ENCODE data around the gene LRP8. TPM values are rescaled to one million over a fixed set of nuclear protein-coding genes. Genes with fewer than 3 reads are reported as not detected.

Gene LRP8
- total RNA-seq, 3 donors from 2014 or later = 1.6 to 14.7 (median 6.3) TPM

GRCh38 chr1:53280496-53280895, 47.4 kb downstream of the LRP8 start:
- Histone ChIP-seq H3K27ac (no peak overlapping the region), H3K4me3 (no peak overlapping the region), H3K36me3 (no peaks in the 10 kb centered on the region), H3K27me3 (no peaks in the 10 kb centered on the region), H3K9me3 (no peaks in the 10 kb centered on the region), H3K4me1 (no peaks in the 10 kb centered on the region)
- intact Hi-C loops (cut with DNase I; ENCODE audit: low total_unique reads) = no loop called here
- DNase-seq (ENCODE audit: low spot score in 2 of 2) = no peak
- TF ChIP-seq POLR2AphosphoS5 (IDR thresholded peaks at IDR 0.05) (no peak), POLR2A (IDR thresholded peaks at IDR 0.05) (no peak), CTCF (IDR thresholded peaks at IDR 0.05) (no peak)

GRCh38 chr1:53279296-53280200, 48.3 kb downstream of the LRP8 start:
- no peak overlapping the region for H3K27ac ChIP-seq
- H3K36me3 ChIP-seq = no peaks in the 10 kb centered on the region
- no peak overlapping the region for H3K4me3 ChIP-seq
- H3K4me1 ChIP-seq = no peaks in the 10 kb centered on the region
- intact Hi-C loops (cut with DNase I; ENCODE audit: low total_unique reads) = loop anchor here (5.0 kb wide), 1 partner anchor 113 kb away; no protein-coding TSS in a partner anchor
- no peaks in the 10 kb centered on the region for H3K9me3 ChIP-seq
- no peak for TF ChIP-seq CTCF (IDR thresholded peaks at IDR 0.05)
- no peak for TF ChIP-seq POLR2AphosphoS5 (IDR thresholded peaks at IDR 0.05)
- no peak for TF ChIP-seq POLR2A (IDR thresholded peaks at IDR 0.05)
- DNase-seq (ENCODE audit: low spot score in 2 of 2) = no peak
- H3K27me3 ChIP-seq = no peaks in the 10 kb centered on the region

DNA sequence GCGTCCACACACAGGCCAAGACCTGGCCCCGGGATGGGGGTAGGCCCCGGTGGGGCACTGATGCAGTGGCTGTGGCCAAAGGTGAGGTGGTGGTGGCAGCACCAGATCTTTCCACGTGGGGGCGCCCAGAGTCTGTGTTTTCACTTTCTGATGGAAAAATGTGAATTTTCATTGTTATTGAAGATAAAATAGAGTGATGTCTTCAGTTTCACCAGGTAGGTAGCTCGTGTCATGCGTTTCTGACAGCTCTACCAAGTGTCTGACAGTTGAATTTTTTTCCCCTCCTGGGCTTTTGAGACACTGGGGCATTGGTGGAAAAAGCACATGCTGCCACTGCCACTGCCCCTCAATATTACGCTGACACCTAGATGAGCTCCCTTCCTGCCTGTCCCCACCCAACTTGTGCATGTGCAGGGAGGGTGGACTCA, 49.6 kb downstream of the LRP8 start:
- no peak overlapping the region for H3K27ac ChIP-seq
- intact Hi-C loops (cut with DNase I; ENCODE audit: low total_unique reads) = loop anchor here (5.0 kb wide), 1 partner anchor 114 kb away; no protein-coding TSS in a partner anchor
- DNase-seq (ENCODE audit: low spot score in 2 of 2) = peak in 1 of 2 donors; percentile 21
- H3K4me1 ChIP-seq = no peaks in the 10 kb centered on the region
- H3K27me3 ChIP-seq = no peaks in the 10 kb centered on the region
- TF ChIP-seq POLR2AphosphoS5 (IDR thresholded peaks at IDR 0.05) = no peak
- peak; percentile 72 to 94 (median 89) for TF ChIP-seq CTCF (IDR thresholded peaks at IDR 0.05)
- TF ChIP-seq POLR2A (IDR thresholded peaks at IDR 0.05) = no peak
- no peaks in the 10 kb centered on the region for H3K36me3 ChIP-seq
- H3K4me3 ChIP-seq = no peak overlapping the region
- no peaks in the 10 kb centered on the region for H3K9me3 ChIP-seq

GRCh38 chr1:53277326-53277725, 50.5 kb downstream of the LRP8 start:
- Histone ChIP-seq H3K27me3 (no peaks in the 10 kb centered on the region), H3K4me1 (no peaks in the 10 kb centered on the region), H3K36me3 (no peaks in the 10 kb centered on the region), H3K27ac (no peak overlapping the region), H3K9me3 (no peaks in the 10 kb centered on the region), H3K4me3 (no peak overlapping the region)
- TF ChIP-seq POLR2AphosphoS5 (IDR thresholded peaks at IDR 0.05) (no peak), CTCF (IDR thresholded peaks at IDR 0.05) (no peak), POLR2A (IDR thresholded peaks at IDR 0.05) (no peak)
- intact Hi-C loops (cut with DNase I; ENCODE audit: low total_unique reads) = loop anchor here (5.0 kb wide), 1 partner anchor 115 kb away; no protein-coding TSS in a partner anchor
- DNase-seq (ENCODE audit: low spot score in 2 of 2) = no peak

DNA sequence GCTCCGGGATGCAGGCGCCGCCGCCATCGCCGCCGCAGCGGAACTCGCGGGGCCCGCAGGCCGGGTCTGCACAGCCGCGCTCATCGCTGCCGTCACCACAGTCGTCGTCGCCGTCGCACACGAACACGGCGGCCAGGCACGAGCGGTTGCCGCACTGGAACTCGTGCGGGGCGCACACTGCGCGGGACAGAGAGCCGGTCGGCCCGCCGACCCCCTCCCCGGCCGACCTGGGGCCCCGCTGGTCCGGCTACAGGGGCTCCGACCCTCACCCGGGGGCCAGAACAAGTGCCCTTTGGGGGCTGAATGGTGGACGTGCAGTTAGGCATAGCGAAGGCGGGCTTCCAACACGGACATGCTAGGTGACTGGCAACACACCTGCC, 51.0 kb downstream of the LRP8 start:
- H3K4me1 ChIP-seq = no peaks in the 10 kb centered on the region
- no peaks in the 10 kb centered on the region for H3K36me3 ChIP-seq
- intact Hi-C loops (cut with DNase I; ENCODE audit: low total_unique reads) = loop anchor here (5.0 kb wide), 1 partner anchor 115 kb away; no protein-coding TSS in a partner anchor
- no peaks in the 10 kb centered on the region for H3K27me3 ChIP-seq
- DNase-seq (ENCODE audit: low spot score in 2 of 2) = no peak
- no peaks in the 10 kb centered on the region for H3K9me3 ChIP-seq
- no peak overlapping the region for H3K27ac ChIP-seq
- no peak overlapping the region for H3K4me3 ChIP-seq
- TF ChIP-seq POLR2A (IDR thresholded peaks at IDR 0.05) = no peak
- no peak for TF ChIP-seq CTCF (IDR thresholded peaks at IDR 0.05)
- TF ChIP-seq POLR2AphosphoS5 (IDR thresholded peaks at IDR 0.05) = no peak
